Measurements from ENCODE around the gene OSTM1. TPM values are rescaled to one million over a fixed set of nuclear protein-coding genes. Genes with fewer than 3 reads are reported as not detected.

Gene OSTM1
- total RNA-seq, 1 donor from 2014 or later: 34.4 TPM

- intact Hi-C loops (cut with DNase I): no loop called here
- no peak for DNase-seq (ENCODE audit: extremely low spot score in 2 of 2)
- Histone ChIP-seq H3K27ac (no peak overlapping the region), H3K27me3 (no peaks in the 10 kb centered on the region), H3K36me3 (no peaks in the 10 kb centered on the region), H3K4me1 (peaks cover 21% of the 10 kb centered on the region), H3K4me3 (no peak overlapping the region), H3K9me3 (no peaks in the 10 kb centered on the region)
- no peak for TF ChIP-seq CTCF (IDR thresholded peaks at IDR 0.05)
- TF ChIP-seq POLR2AphosphoS5 (IDR thresholded peaks at IDR 0.05; ENCODE audit: insufficient read depth in 1 of 2, low read depth in 1 of 2): no peak
- TF ChIP-seq POLR2A (IDR thresholded peaks at IDR 0.05): no peak
Observed at GRCh38 chr6:108071736-108072276, 2.7 kb downstream of the OSTM1 start.

- H3K4me3 ChIP-seq: no peak overlapping the region
- H3K27ac ChIP-seq: no peak overlapping the region
- H3K9me3 ChIP-seq: no peaks in the 10 kb centered on the region
- no peak for DNase-seq (ENCODE audit: extremely low spot score in 2 of 2)
- peaks cover 10% of the 10 kb centered on the region for H3K4me1 ChIP-seq
- H3K27me3 ChIP-seq: no peaks in the 10 kb centered on the region
- TF ChIP-seq POLR2A (IDR thresholded peaks at IDR 0.05): no peak
- no peak for TF ChIP-seq CTCF (IDR thresholded peaks at IDR 0.05)
- no peak for TF ChIP-seq POLR2AphosphoS5 (IDR thresholded peaks at IDR 0.05; ENCODE audit: insufficient read depth in 1 of 2, low read depth in 1 of 2)
- H3K36me3 ChIP-seq: no peaks in the 10 kb centered on the region
- intact Hi-C loops (cut with DNase I): no loop called here
Observed at GRCh38 chr6:108068618-108069017, 5.9 kb downstream of the OSTM1 start.

- Histone ChIP-seq H3K27me3 (no peaks in the 10 kb centered on the region), H3K27ac (no peak overlapping the region), H3K9me3 (no peaks in the 10 kb centered on the region), H3K4me3 (no peak overlapping the region), H3K36me3 (no peaks in the 10 kb centered on the region), H3K4me1 (peaks cover 6% of the 10 kb centered on the region)
- TF ChIP-seq POLR2A (IDR thresholded peaks at IDR 0.05): no peak
- TF ChIP-seq CTCF (IDR thresholded peaks at IDR 0.05): no peak
- TF ChIP-seq POLR2AphosphoS5 (IDR thresholded peaks at IDR 0.05; ENCODE audit: insufficient read depth in 1 of 2, low read depth in 1 of 2): no peak
- intact Hi-C loops (cut with DNase I): no loop called here
- DNase-seq (ENCODE audit: extremely low spot score in 2 of 2): no peak
Observed at GRCh38 chr6:108068182-108068581, 6.4 kb downstream of the OSTM1 start.

- no peaks in the 10 kb centered on the region for H3K9me3 ChIP-seq
- DNase-seq (ENCODE audit: extremely low spot score in 2 of 2): no peak
- no peak overlapping the region for H3K27ac ChIP-seq
- H3K4me3 ChIP-seq: no peak overlapping the region
- intact Hi-C loops (cut with DNase I): no loop called here
- no peaks in the 10 kb centered on the region for H3K4me1 ChIP-seq
- peaks cover 0 to 15% of the 10 kb centered on the region in 2 donors for H3K36me3 ChIP-seq
- TF ChIP-seq CTCF (IDR thresholded peaks at IDR 0.05) (no peak), POLR2AphosphoS5 (IDR thresholded peaks at IDR 0.05; ENCODE audit: insufficient read depth in 1 of 2, low read depth in 1 of 2) (no peak), POLR2A (IDR thresholded peaks at IDR 0.05) (no peak)
- no peaks in the 10 kb centered on the region for H3K27me3 ChIP-seq
Observed at GRCh38 chr6:108052706-108053105, 21.8 kb downstream of the OSTM1 start.

GRCh38 chr6:108051481-108051880, 23.1 kb downstream of the OSTM1 start:
- H3K9me3 ChIP-seq: no peaks in the 10 kb centered on the region
- H3K4me1 ChIP-seq: no peaks in the 10 kb centered on the region
- H3K27ac ChIP-seq: no peak overlapping the region
- intact Hi-C loops (cut with DNase I): no loop called here
- TF ChIP-seq POLR2A (IDR thresholded peaks at IDR 0.05): no peak
- TF ChIP-seq CTCF (IDR thresholded peaks at IDR 0.05): no peak
- no peak for TF ChIP-seq POLR2AphosphoS5 (IDR thresholded peaks at IDR 0.05; ENCODE audit: insufficient read depth in 1 of 2, low read depth in 1 of 2)
- H3K4me3 ChIP-seq: no peak overlapping the region
- no peak for DNase-seq (ENCODE audit: extremely low spot score in 2 of 2)
- no peaks in the 10 kb centered on the region for H3K27me3 ChIP-seq
- H3K36me3 ChIP-seq: peaks cover 0 to 6% of the 10 kb centered on the region in 2 donors
